Vagina (tissue), 2 donors: ENCODE measurements around the gene ANKRD1.

Source experiments
- CTCF ChIP-seq, 3 experiments: fragments of 450-650 bp in 2 of 3; fragments of 200-600 bp in 1 of 3; sonication (generic) in 1 of 3; IDR thresholded peaks; one replicate each; pipeline ENCODE4 v1.5.1; 2017 to 2019; ENCODE audit warnings: antibody characterized with exemption in 3 of 3, mild to moderate bottlenecking in 2 of 3, moderate library complexity in 2 of 3
- POLR2A ChIP-seq, 2 donors: fragments of 450-650 bp; IDR thresholded peaks; one replicate each; pipeline ENCODE4 v1.6.1; 2017; ENCODE audit warnings: antibody characterized with exemption in 2 of 2, mild to moderate bottlenecking in 2 of 2, moderate library complexity in 2 of 2
- POLR2AphosphoS5 ChIP-seq, 2 donors: sonication (generic); formaldehyde crosslinking; IDR thresholded peaks; one replicate each; pipeline ENCODE4 v1.9.0; 2017; ENCODE audit warnings: antibody characterized with exemption in 2 of 2, mild to moderate bottlenecking in 2 of 2, low read depth in 1 of 2; ENCODE audit not compliant: insufficient read depth in 1 of 2

GRCh38 chr10:90888387-90888786 lies 32.5 kb downstream of the ANKRD1 start:
- TF ChIP-seq CTCF (IDR thresholded peaks at IDR 0.05) (no peak), POLR2A (IDR thresholded peaks at IDR 0.05) (no peak), POLR2AphosphoS5 (IDR thresholded peaks at IDR 0.05; ENCODE audit: insufficient read depth in 1 of 2, low read depth in 1 of 2) (no peak)
